AG04450 (cell line): Measurements from ENCODE around the gene TMEM9. TPM values are rescaled to one million over a fixed set of nuclear protein-coding genes. Genes with fewer than 3 reads are reported as not detected.
A peak's percentile ranks its signal among the peaks of the same experiment; 100 is the strongest.

Experiments used
- CTCF ChIA-PET: fragments of 300-600, 350-600 bp; formaldehyde crosslinking; extraction: SDS; loops from one replicate; lab custom pipeline; 2022; ENCODE audit warnings: antibody characterized with exemption, inconsistent platforms; lab: Charles Lee
- POLR2A ChIA-PET: fragments of 350-600 bp; formaldehyde crosslinking; extraction: SDS; loops from one replicate; lab custom pipeline; 2021; ENCODE audit warnings: antibody characterized with exemption, inconsistent platforms; lab: Yijun Ruan, JAX
- DNase-seq: peaks from one replicate; pipeline ENCODE4 v3.0.0-alpha.2; 2011; ENCODE audit warnings: low read depth, low spot score
- H3K27ac ChIP-seq: one replicate; pipeline ENCODE4 v1.5.1; 2012; ENCODE audit warnings: low read depth, low read length, control low read depth
- H3K27me3 ChIP-seq: one replicate; pipeline ENCODE4 v1.6.0; 2012; ENCODE audit warnings: low read length; ENCODE audit not compliant: control insufficient read depth, insufficient read depth
- H3K4me3 ChIP-seq: 2 replicates; pipeline ENCODE4 v1.5.1; 2011; ENCODE audit warnings: mild to moderate bottlenecking, low read depth, low read length, control low read depth
- H3K9me3 ChIP-seq: 2 replicates; pipeline ENCODE4 v1.5.1; 2012; ENCODE audit warnings: low read length; ENCODE audit not compliant: control insufficient read depth, insufficient read depth
- CTCF ChIP-seq: IDR thresholded peaks from 2 replicates; pipeline ENCODE4 v1.5.1; 2011; ENCODE audit warnings: low read depth, low read length, control low read depth, inconsistent platforms
- polyA plus RNA-seq: library from polyadenylated mRNA; depleted of rRNA; stranded (reverse); fragments of >200 nt; gene quantifications from 2 replicates; pipeline ENCODE4 v1.2.3, GENCODE V29; 2011

Gene TMEM9
- polyA plus RNA-seq, 1 experiment: 81.7 TPM

- no peak for DNase-seq
- Histone ChIP-seq H3K27ac (no peak overlapping the region), H3K27me3 (peaks cover 12% of the 10 kb centered on the region), H3K9me3 (no peaks in the 10 kb centered on the region; the same call in 1 of the 2 replicates), H3K4me3 (no peak overlapping the region)
- no peak for TF ChIP-seq CTCF
- ChIA-PET POLR2A (no interaction called here), CTCF (interaction anchor here (0.8 to 2.0 kb wide), 3 partner anchors 10 to 213 kb away, joined by 4 to 12 read pairs (median 6); no protein-coding TSS in a partner anchor)
Observed at GRCh38 chr1:201185527-201186128, 31.4 kb upstream of the TMEM9 start.

- POLR2A ChIA-PET: no interaction called here
- no peak for DNase-seq
- TF ChIP-seq CTCF: no peak
- peaks cover 17% of the 10 kb centered on the region for H3K27me3 ChIP-seq
- no peaks in the 10 kb centered on the region; the same call in 1 of the 2 replicates for H3K9me3 ChIP-seq
- H3K4me3 ChIP-seq: no peak overlapping the region
- no peak overlapping the region for H3K27ac ChIP-seq
- CTCF ChIA-PET: interaction anchor here (0.8 to 2.0 kb wide), 4 partner anchors 9 to 213 kb away, joined by 3 to 12 read pairs (median 5); no protein-coding TSS in a partner anchor
Observed at GRCh38 chr1:201185123-201185453, 30.8 kb upstream of the TMEM9 start.

GRCh38 chr1:201184307-201185122 lies 30.2 kb upstream of the TMEM9 start:
- POLR2A ChIA-PET: no interaction called here
- Histone ChIP-seq H3K9me3 (no peaks in the 10 kb centered on the region; the same call in 1 of the 2 replicates), H3K27me3 (peaks cover 17% of the 10 kb centered on the region), H3K4me3 (no peak overlapping the region), H3K27ac (no peak overlapping the region)
- CTCF ChIA-PET: interaction anchor here (0.7 to 2.0 kb wide), 4 partner anchors 9 to 99 kb away, joined by 3 to 12 read pairs (median 4); no protein-coding TSS in a partner anchor
- TF ChIP-seq CTCF: peak; percentile 79
- DNase-seq: peak; percentile 60

- TF ChIP-seq CTCF: no peak
- H3K27ac ChIP-seq: no peak overlapping the region
- no peak for DNase-seq
- CTCF ChIA-PET: interaction anchor here (0.7 to 2.0 kb wide), 3 partner anchors 8 to 98 kb away, joined by 3 to 12 read pairs (median 4); no protein-coding TSS in a partner anchor
- peaks cover 22% of the 10 kb centered on the region for H3K27me3 ChIP-seq
- no peak overlapping the region for H3K4me3 ChIP-seq
- H3K9me3 ChIP-seq: no peaks in the 10 kb centered on the region; the same call in 1 of the 2 replicates
- POLR2A ChIA-PET: no interaction called here
Observed at GRCh38 chr1:201183753-201184152, 29.5 kb upstream of the TMEM9 start.

GRCh38 chr1:201183209-201183608 lies 28.9 kb upstream of the TMEM9 start:
- ChIA-PET POLR2A (no interaction called here), CTCF (interaction anchor here (0.7 kb wide), 1 partner anchor 100 kb away, joined by 3 read pairs; no protein-coding TSS in a partner anchor)
- no peak for TF ChIP-seq CTCF
- no peak for DNase-seq
- Histone ChIP-seq H3K9me3 (no peaks in the 10 kb centered on the region; the same call in 1 of the 2 replicates), H3K4me3 (no peak overlapping the region), H3K27ac (no peak overlapping the region), H3K27me3 (peaks cover 25% of the 10 kb centered on the region)
